Smooth muscle cell (in vitro differentiated cells): ENCODE measurements around the gene AK8. TPM values are rescaled to one million over a fixed set of nuclear protein-coding genes. Genes with fewer than 3 reads are reported as not detected.

Experiments
- DNase-seq: peaks from one replicate; lab custom pipeline; 2025; ENCODE audit not compliant: unreplicated experiment; lab: John Stamatoyannopoulos, UW
- H2AFZ ChIP-seq: fragments of 200-600 bp; sonication (generic); 2 replicates; pipeline ENCODE4 v1.6.0; 2016; ENCODE audit warnings: antibody characterized with exemption, low read depth, mild to moderate bottlenecking
- H3F3A ChIP-seq: fragments of 200-600 bp; sonication (generic); 2 replicates; pipeline ENCODE4 v1.6.0; 2017; ENCODE audit warnings: antibody characterized with exemption, low read depth
- H3K27ac ChIP-seq: fragments of 200-600 bp; sonication (generic); 2 replicates; pipeline ENCODE4 v1.5.1; 2016; ENCODE audit warnings: low read depth, mild to moderate bottlenecking
- H3K27me3 ChIP-seq: fragments of 200-600 bp; sonication (generic); 2 replicates; pipeline ENCODE4 v1.6.1; 2016; ENCODE audit warnings: low read depth, mild to moderate bottlenecking
- H3K36me3 ChIP-seq: fragments of 200-600 bp; sonication (generic); 2 replicates; pipeline ENCODE4 v1.5.1; 2016; ENCODE audit warnings: low read depth
- H3K4me1 ChIP-seq: fragments of 200-600 bp; sonication (generic); 2 replicates; pipeline ENCODE4 v1.5.1; 2016; ENCODE audit warnings: low read depth
- H3K4me2 ChIP-seq: fragments of 200-600 bp; sonication (generic); 2 replicates; pipeline ENCODE4 v1.6.0; 2016; ENCODE audit warnings: mild to moderate bottlenecking
- H3K4me3 ChIP-seq: fragments of 200-600 bp; sonication (generic); 2 replicates; pipeline ENCODE4 v1.5.1; 2016; ENCODE audit warnings: mild to moderate bottlenecking
- H3K79me2 ChIP-seq: fragments of 200-600 bp; sonication (generic); 2 replicates; pipeline ENCODE4 v1.6.0; 2016; ENCODE audit warnings: low read depth, mild to moderate bottlenecking
- H3K9ac ChIP-seq: fragments of 200-600 bp; sonication (generic); 2 replicates; pipeline ENCODE4 v1.6.0; 2016; ENCODE audit warnings: low read depth
- H3K9me3 ChIP-seq: fragments of 200-600 bp; sonication (generic); replicated peaks from 2 replicates; pipeline ENCODE4 v1.5.1; 2016; ENCODE audit warnings: low read depth
- H4K20me1 ChIP-seq: fragments of 200-600 bp; sonication (generic); 2 replicates; pipeline ENCODE4 v1.6.0; 2016; ENCODE audit warnings: low read depth
- CTCF ChIP-seq: fragments of 200-600 bp; sonication (generic); IDR thresholded peaks from 2 replicates; pipeline ENCODE4 v1.5.1; 2017; ENCODE audit warnings: borderline replicate concordance, mild to moderate bottlenecking, antibody characterized with exemption; ENCODE audit not compliant: insufficient read depth, poor library complexity, severe bottlenecking
- whole genome bisulfite sequencing: methylation state at CpG from one replicate; pipeline ENCODE4 v1.1.7; 2016; ENCODE audit warnings: low lambda C conversion rate; 5-methylcytosine and 5-hydroxymethylcytosine counted together
- polyA plus RNA-seq: library from polyadenylated mRNA; unstranded; fragments of >200 nt; fragmentation: Nextera tagmentation; extraction: Ambion mirVana; gene quantifications from 2 replicates; pipeline ENCODE4 v1.2.1, GENCODE V29; 2016
- total RNA-seq: library from RNA; depleted of rRNA; stranded (reverse); fragments of >200 nt; gene quantifications from 2 replicates; pipeline ENCODE4 v1.2.3, GENCODE V29; 2014

AK8 gene
- total and polyA plus RNA-seq, 2 experiments from 2014 or later, result 0.67 to 1.4 TPM

- no peaks in the 10 kb centered on the region for H3K9me3 ChIP-seq
- H3K4me1 ChIP-seq, result no peaks in the 10 kb centered on the region
- TF ChIP-seq CTCF, result no peak
- no peak overlapping the region for H3K27ac ChIP-seq
- no peak for DNase-seq
- no peaks in the 10 kb centered on the region for H3K79me2 ChIP-seq
- no peaks in the 10 kb centered on the region for H3K36me3 ChIP-seq
- 87% methylated on average over 18 of the region's 18 CpGs for WGBS
- H3K4me2 ChIP-seq, result no peak overlapping the region
- H3K4me3 ChIP-seq, result no peak overlapping the region
- H3K27me3 ChIP-seq, result no peaks in the 10 kb centered on the region
- no peaks in the 10 kb centered on the region for H4K20me1 ChIP-seq
- no peak overlapping the region for H3K9ac ChIP-seq
- no peak overlapping the region for H2AFZ ChIP-seq
- no peaks in the 10 kb centered on the region for H3F3A ChIP-seq
Observed at GRCh38 chr9:132757016-132757415, 121.1 kb downstream of the AK8 start.

GRCh38 chr9:132756214-132756845, 121.8 kb downstream of the AK8 start:
- Histone ChIP-seq H3K9ac (no peak overlapping the region), H3K27me3 (no peaks in the 10 kb centered on the region), H3F3A (no peaks in the 10 kb centered on the region), H3K27ac (no peak overlapping the region), H3K79me2 (no peaks in the 10 kb centered on the region), H2AFZ (no peak overlapping the region), H3K4me2 (no peak overlapping the region), H3K4me3 (no peak overlapping the region), H4K20me1 (no peaks in the 10 kb centered on the region), H3K36me3 (no peaks in the 10 kb centered on the region), H3K4me1 (no peaks in the 10 kb centered on the region), H3K9me3 (no peaks in the 10 kb centered on the region)
- WGBS, result 79% methylated on average over 18 of the region's 18 CpGs
- no peak for DNase-seq
- no peak for TF ChIP-seq CTCF

- H3K27ac ChIP-seq, result no peak overlapping the region
Observed at GRCh38 chr9:132755096-132755495, 123.0 kb downstream of the AK8 start.

More at GRCh38 chr9:132755096-132755495, 123.0 kb downstream of the AK8 start:
- TF ChIP-seq CTCF, result no peak
- no peak overlapping the region for H3K4me3 ChIP-seq
- no peak overlapping the region for H2AFZ ChIP-seq
- no peak overlapping the region for H3K4me2 ChIP-seq
- WGBS, result 94% methylated on average over 9 of the region's 9 CpGs
- no peaks in the 10 kb centered on the region for H3K9me3 ChIP-seq
- no peaks in the 10 kb centered on the region for H3F3A ChIP-seq
- no peaks in the 10 kb centered on the region for H3K27me3 ChIP-seq
- no peaks in the 10 kb centered on the region for H3K4me1 ChIP-seq
- H3K36me3 ChIP-seq, result no peaks in the 10 kb centered on the region
- H4K20me1 ChIP-seq, result no peaks in the 10 kb centered on the region
- H3K79me2 ChIP-seq, result no peaks in the 10 kb centered on the region
- DNase-seq, result no peak
- H3K9ac ChIP-seq, result no peak overlapping the region
